CD4-positive, CD25-positive, alpha-beta regulatory T cell (primary cell): ENCODE results near the gene CDK9. TPM values are rescaled to one million over a fixed set of nuclear protein-coding genes. Genes with fewer than 3 reads are reported as not detected.
A peak's percentile ranks its signal among the peaks of the same experiment; 100 is the strongest.

Experiments used
- ATAC-seq, 2 donors: fragments of 150-1000 bp; cut with Tn5 transposase; one replicate each; pipeline ENCODE4 v1.10.0; 2021; ENCODE audit warnings: low read depth in 2 of 2, moderate number of reproducible peaks in 2 of 2, moderate library complexity in 1 of 2
- DNase-seq, 3 donors: peaks; one replicate each; pipeline versions ENCODE4 v3.0.0 to v3.0.0-alpha.2; 2012 to 2022; ENCODE audit warnings: mixed read lengths in 1 of 3
- H3K27ac ChIP-seq: one replicate; pipeline ENCODE4 v1.7.0; 2013; ENCODE audit warnings: mild to moderate bottlenecking, low read length; ENCODE audit not compliant: insufficient read depth, poor library complexity, severe bottlenecking
- H3K27me3 ChIP-seq: one replicate; pipeline ENCODE4 v1.7.0; 2013; ENCODE audit warnings: low read length; ENCODE audit not compliant: control insufficient read depth, insufficient read depth
- H3K36me3 ChIP-seq: one replicate; pipeline ENCODE4 v1.7.0; 2013; ENCODE audit warnings: mild to moderate bottlenecking, low read length, moderate library complexity; ENCODE audit not compliant: control insufficient read depth, insufficient read depth
- H3K4me1 ChIP-seq: 2 replicates; pipeline ENCODE4 v1.7.0; 2013; ENCODE audit warnings: mild to moderate bottlenecking, low read length; ENCODE audit not compliant: insufficient read depth, control insufficient read depth, poor library complexity, severe bottlenecking
- H3K4me3 ChIP-seq: one replicate; pipeline ENCODE4 v1.7.0; 2013; ENCODE audit warnings: low read depth, mild to moderate bottlenecking, low read length, moderate library complexity
- H3K9me3 ChIP-seq, 2 experiments: 1 replicate in 1 of 2; 2 replicates in 1 of 2; pipeline ENCODE4 v1.7.0; 2013; ENCODE audit warnings: low read length in 2 of 2, mild to moderate bottlenecking in 1 of 2, moderate library complexity in 1 of 2; ENCODE audit not compliant: control insufficient read depth in 2 of 2
- H3K27ac Mint-ChIP-seq, 3 donors: one replicate each; pipeline ENCODE4 v1.8.0; 2020 to 2022; ENCODE audit warnings: mild to moderate bottlenecking in 3 of 3, mixed read lengths in 3 of 3, moderate library complexity in 2 of 3
- H3K27me3 Mint-ChIP-seq: one replicate; pipeline ENCODE4 v1.8.0; 2022; ENCODE audit warnings: mild to moderate bottlenecking, mixed read lengths
- H3K36me3 Mint-ChIP-seq: one replicate; pipeline ENCODE4 v1.8.0; 2020; ENCODE audit warnings: mixed read lengths
- H3K4me1 Mint-ChIP-seq, 4 donors: one replicate each; pipeline ENCODE4 v1.8.0; 2020 to 2022; ENCODE audit warnings: mixed read lengths in 4 of 4, mild to moderate bottlenecking in 1 of 4
- H3K4me3 Mint-ChIP-seq, 4 donors: one replicate each; pipeline ENCODE4 v1.8.0; 2020 to 2022; ENCODE audit warnings: mild to moderate bottlenecking in 4 of 4, mixed read lengths in 4 of 4, moderate library complexity in 3 of 4
- H3K9me3 Mint-ChIP-seq, 7 donors: one replicate each; pipeline ENCODE4 v1.8.0; 2020 to 2022; ENCODE audit warnings: mixed read lengths in 7 of 7, mild to moderate bottlenecking in 3 of 7, moderate library complexity in 2 of 7
- polyA plus RNA-seq, 4 donors: library from polyadenylated mRNA; unstranded; fragments of 300-500 nt; fragmentation: Illumina TruSeq; gene quantifications; one replicate each; pipeline ENCODE4 v1.2.3, GENCODE V29; 2021
- total RNA-seq: library from RNA; stranded (reverse); gene quantifications from one replicate; pipeline ENCODE4 v1.2.3, GENCODE V29; 2022

The CDK9 gene
- total and polyA plus RNA-seq, 5 donors from 2014 or later, result 43.3 to 89.3 (median 55.5) TPM

GRCh38 chr9:127781806-127782205, 4.0 kb upstream of the CDK9 start:
- H3K27ac Mint-ChIP-seq, result peak overlapping the region; percentile 58 to 96 (median 89)
- H3K36me3 ChIP-seq, result no peaks in the 10 kb centered on the region
- H3K4me1 ChIP-seq, result peaks cover 79% of the 10 kb centered on the region
- DNase-seq (no peak), ATAC-seq (no peak)
- H3K27me3 Mint-ChIP-seq, result no peaks in the 10 kb centered on the region
- no peaks in the 10 kb centered on the region for H3K36me3 Mint-ChIP-seq
- no peaks in the 10 kb centered on the region for H3K27me3 ChIP-seq
- H3K27ac ChIP-seq, result peak overlapping the region; percentile 90
- H3K4me3 ChIP-seq, result no peak overlapping the region
- H3K4me3 Mint-ChIP-seq, result peak overlapping the region; percentile 52 to 100 (median 67)
- H3K9me3 Mint-ChIP-seq, result no peaks in the 10 kb centered on the region
- peaks cover 13 to 66% (median 45%) of the 10 kb centered on the region in 4 donors for H3K4me1 Mint-ChIP-seq
- no peaks in the 10 kb centered on the region for H3K9me3 ChIP-seq

DNA sequence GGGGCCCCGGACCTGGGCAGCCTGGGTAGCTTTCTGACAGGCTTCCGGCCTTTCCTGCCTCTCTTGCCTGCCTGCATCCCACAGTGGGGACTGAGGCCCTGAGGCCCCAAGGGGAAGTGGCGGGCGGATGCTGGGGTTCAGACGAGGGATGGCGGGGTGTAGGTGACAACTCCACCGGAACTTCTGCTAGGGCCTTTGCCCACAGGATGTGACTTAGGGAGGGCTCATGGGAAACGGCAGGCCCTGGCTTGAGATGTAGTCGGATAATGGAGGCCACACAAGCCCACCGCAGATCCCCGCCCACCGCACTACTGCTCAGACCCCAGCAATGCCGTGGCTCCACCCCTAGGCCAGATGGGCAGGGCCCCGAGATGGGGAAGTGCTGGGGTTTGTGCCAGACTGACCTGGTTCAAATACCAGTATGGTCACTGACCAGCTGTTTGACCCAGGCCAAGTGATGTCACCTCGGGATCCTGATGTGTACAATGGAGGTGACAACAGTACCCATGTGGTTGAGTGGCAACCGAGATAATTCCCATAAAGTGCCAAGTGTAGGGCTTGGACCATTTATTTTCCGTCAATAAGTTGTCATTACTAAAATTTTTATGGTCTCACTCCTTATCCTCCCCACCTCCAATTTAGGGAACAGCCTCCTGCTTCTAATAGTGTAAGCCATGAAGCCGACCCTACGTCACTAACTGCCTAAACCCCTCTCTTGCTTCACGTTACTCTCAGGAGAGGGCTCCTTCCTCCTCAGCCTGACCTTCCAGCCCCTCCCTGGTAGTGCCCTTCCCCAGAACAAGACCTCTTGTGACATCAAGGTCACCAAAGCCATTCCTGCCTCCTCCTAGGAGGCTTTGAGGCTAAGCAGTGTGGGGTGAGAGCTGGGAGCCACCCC, 2.5 kb upstream of the CDK9 start:
- Mint-ChIP-seq H3K9me3 (no peaks in the 10 kb centered on the region), H3K27ac (peak overlapping the region; percentile 96 to 98 (median 97)), H3K4me1 (peaks cover 8 to 74% (median 53%) of the 10 kb centered on the region in 4 donors), H3K4me3 (peak overlapping the region; percentile 76 to 100 (median 83)), H3K36me3 (peaks cover 4% of the 10 kb centered on the region), H3K27me3 (no peaks in the 10 kb centered on the region)
- Histone ChIP-seq H3K4me1 (peaks cover 86% of the 10 kb centered on the region), H3K9me3 (no peaks in the 10 kb centered on the region), H3K27me3 (no peaks in the 10 kb centered on the region), H3K4me3 (peak overlapping the region; percentile 50), H3K36me3 (peaks cover 15% of the 10 kb centered on the region), H3K27ac (peak overlapping the region; percentile 90)
- peak; percentile 18 to 26 for ATAC-seq
- DNase-seq, result peak; percentile 61 to 91 (median 72)

DNA sequence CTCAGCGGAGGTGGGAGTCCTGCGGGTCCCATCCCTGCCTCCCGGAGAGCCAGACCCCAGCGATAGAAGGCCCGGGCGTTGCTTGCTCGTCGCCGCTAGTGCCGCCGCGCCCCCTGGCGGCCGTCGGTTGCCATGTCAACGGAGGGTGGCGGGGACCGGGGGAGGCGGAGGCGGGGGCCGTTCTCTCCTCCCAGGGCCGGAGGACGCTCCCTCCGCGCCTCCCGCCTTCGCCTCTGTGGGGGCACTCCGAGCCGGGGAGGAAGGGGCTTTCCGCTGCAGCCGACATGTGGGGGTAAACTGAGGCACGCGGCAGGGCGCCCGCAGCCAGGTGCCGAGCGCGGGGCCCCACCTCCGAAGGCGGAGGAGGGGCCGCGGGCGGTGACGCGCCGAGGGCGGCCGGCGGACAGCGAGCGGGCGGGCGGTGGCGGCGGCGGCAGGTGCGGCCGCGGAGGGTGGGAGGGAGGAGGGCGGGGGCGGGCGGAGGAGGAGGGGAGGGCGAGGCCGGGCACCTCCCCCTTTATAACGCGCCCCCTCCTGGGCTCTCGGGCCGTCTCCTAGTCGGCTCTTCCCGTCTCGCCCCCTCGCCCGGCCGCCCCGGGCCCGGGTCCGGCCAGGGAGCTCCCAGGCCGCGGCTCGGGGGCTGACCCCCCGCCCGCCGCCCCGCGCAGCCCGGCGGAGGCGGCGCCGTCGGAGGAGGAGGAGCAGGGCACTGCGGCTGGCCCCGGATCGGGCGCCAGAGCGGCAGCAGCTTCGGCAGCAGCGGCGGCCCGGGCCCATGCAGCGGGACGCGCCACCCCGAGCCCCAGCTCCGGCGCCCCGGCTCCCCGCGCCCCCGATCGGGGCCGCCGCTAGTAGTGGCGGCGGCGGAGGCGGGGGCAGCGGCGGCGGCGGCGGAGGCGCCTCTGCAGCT, 556 bp upstream of the CDK9 start:
- Mint-ChIP-seq H3K27me3 (no peaks in the 10 kb centered on the region), H3K36me3 (peaks cover 13% of the 10 kb centered on the region), H3K9me3 (no peaks in the 10 kb centered on the region), H3K4me1 (peaks cover 8 to 76% (median 46%) of the 10 kb centered on the region in 4 donors), H3K27ac (peak overlapping the region; percentile 96 to 98 (median 97)), H3K4me3 (peak overlapping the region; percentile 91 to 100 (median 92))
- Histone ChIP-seq H3K27me3 (no peaks in the 10 kb centered on the region), H3K4me1 (peaks cover 67% of the 10 kb centered on the region), H3K36me3 (peaks cover 34% of the 10 kb centered on the region), H3K27ac (peak overlapping the region; percentile 90), H3K4me3 (peak overlapping the region; percentile 55), H3K9me3 (no peaks in the 10 kb centered on the region)
- peak; percentile 55 to 60 for ATAC-seq
- peak; percentile 85 to 90 (median 90) for DNase-seq

- no peaks in the 10 kb centered on the region for H3K27me3 Mint-ChIP-seq
- Histone ChIP-seq H3K4me1 (peaks cover 53% of the 10 kb centered on the region), H3K9me3 (no peaks in the 10 kb centered on the region), H3K4me3 (peak overlapping the region; percentile 74), H3K36me3 (peaks cover 47% of the 10 kb centered on the region), H3K27me3 (no peaks in the 10 kb centered on the region), H3K27ac (peak overlapping the region; percentile 90)
- ATAC-seq (no peak), DNase-seq (peak in 1 of 3 donors; percentile 38)
- peaks cover 16% of the 10 kb centered on the region for H3K36me3 Mint-ChIP-seq
- H3K9me3 Mint-ChIP-seq, result no peaks in the 10 kb centered on the region
- H3K4me3 Mint-ChIP-seq, result peak overlapping the region; percentile 92 to 99 (median 95)
- peak overlapping the region; percentile 69 to 85 (median 79) for H3K27ac Mint-ChIP-seq
- peaks cover 3 to 66% (median 41%) of the 10 kb centered on the region in 4 donors for H3K4me1 Mint-ChIP-seq
Observed at GRCh38 chr9:127786773-127787104, 905 bp downstream of the CDK9 start.

GRCh38 chr9:127788337-127789011, 2.6 kb downstream of the CDK9 start:
- Histone ChIP-seq H3K27ac (no peak overlapping the region), H3K9me3 (no peaks in the 10 kb centered on the region), H3K27me3 (no peaks in the 10 kb centered on the region), H3K4me1 (peaks cover 36% of the 10 kb centered on the region), H3K4me3 (no peak overlapping the region), H3K36me3 (peaks cover 56% of the 10 kb centered on the region)
- no peak for ATAC-seq
- Mint-ChIP-seq H3K9me3 (no peaks in the 10 kb centered on the region), H3K4me3 (peak overlapping the region in 2 of 4 donors; percentile 33 to 69), H3K4me1 (peaks cover 0 to 55% (median 30%) of the 10 kb centered on the region in 4 donors), H3K36me3 (peaks cover 16% of the 10 kb centered on the region), H3K27me3 (no peaks in the 10 kb centered on the region), H3K27ac (peak overlapping the region in 1 of 3 donors; percentile 82)
- DNase-seq, result no peak

GRCh38 chr9:127789179-127789578, 3.3 kb downstream of the CDK9 start:
- H3K4me1 Mint-ChIP-seq, result peaks cover 0 to 48% (median 24%) of the 10 kb centered on the region in 4 donors
- Histone ChIP-seq H3K4me1 (peaks cover 29% of the 10 kb centered on the region), H3K4me3 (no peak overlapping the region), H3K27ac (no peak overlapping the region), H3K36me3 (peaks cover 56% of the 10 kb centered on the region), H3K27me3 (no peaks in the 10 kb centered on the region), H3K9me3 (no peaks in the 10 kb centered on the region)
- H3K36me3 Mint-ChIP-seq, result peaks cover 16% of the 10 kb centered on the region
- no peak for ATAC-seq
- H3K27me3 Mint-ChIP-seq, result no peaks in the 10 kb centered on the region
- no peak for DNase-seq
- no peaks in the 10 kb centered on the region for H3K9me3 Mint-ChIP-seq
- peak overlapping the region in 2 of 4 donors; percentile 62 to 69 for H3K4me3 Mint-ChIP-seq
- peak overlapping the region in 1 of 3 donors; percentile 52 for H3K27ac Mint-ChIP-seq
